Measurements from ENCODE around the gene ART4.

ART4 gene

GRCh38 chr12:14850929-14851663 lies 7.8 kb upstream of the ART4 start:
- no peak for DNase-seq (ENCODE audit: low read depth)

- DNase-seq (ENCODE audit: low read depth): no peak
Observed at GRCh38 chr12:14849661-14850060, 6.3 kb upstream of the ART4 start.

GRCh38 chr12:14846876-14847580 lies 3.7 kb upstream of the ART4 start:
- DNase-seq (ENCODE audit: low read depth): no peak

- no peak for DNase-seq (ENCODE audit: low read depth)
Observed at GRCh38 chr12:14846042-14846587, 2.8 kb upstream of the ART4 start.

- no peak for DNase-seq (ENCODE audit: low read depth)
Observed at GRCh38 chr12:14845350-14845750, 2.0 kb upstream of the ART4 start.

GRCh38 chr12:14844401-14844800 lies 1.1 kb upstream of the ART4 start:
- no peak for DNase-seq (ENCODE audit: low read depth)

- no peak for DNase-seq (ENCODE audit: low read depth)
Observed at GRCh38 chr12:14842315-14842714, 1.0 kb downstream of the ART4 start.

GRCh38 chr12:14841761-14842160 lies 1.6 kb downstream of the ART4 start:
- DNase-seq (ENCODE audit: low read depth): no peak

GRCh38 chr12:14840616-14841015 lies 2.7 kb downstream of the ART4 start:
- DNase-seq (ENCODE audit: low read depth): no peak

- DNase-seq (ENCODE audit: low read depth): no peak
Observed at GRCh38 chr12:14839262-14839661, 4.1 kb downstream of the ART4 start.

- no peak for DNase-seq (ENCODE audit: low read depth)
Observed at GRCh38 chr12:14836336-14837210, 6.8 kb downstream of the ART4 start.

- no peak for DNase-seq (ENCODE audit: low read depth)
Observed at GRCh38 chr12:14834509-14834908, 8.8 kb downstream of the ART4 start.

GRCh38 chr12:14833952-14834351 lies 9.4 kb downstream of the ART4 start:
- no peak for DNase-seq (ENCODE audit: low read depth)

GRCh38 chr12:14833336-14833735 lies 10.0 kb downstream of the ART4 start:
- DNase-seq (ENCODE audit: low read depth): no peak

GRCh38 chr12:14828892-14829291 lies 14.4 kb downstream of the ART4 start:
- DNase-seq (ENCODE audit: low read depth): no peak

- DNase-seq (ENCODE audit: low read depth): no peak
Observed at GRCh38 chr12:14827043-14827442, 16.3 kb downstream of the ART4 start.

GRCh38 chr12:14826491-14826890 lies 16.8 kb downstream of the ART4 start:
- no peak for DNase-seq (ENCODE audit: low read depth)

GRCh38 chr12:14825256-14825655 lies 18.1 kb downstream of the ART4 start:
- DNase-seq (ENCODE audit: low read depth): no peak

GRCh38 chr12:14824012-14824634 lies 19.2 kb downstream of the ART4 start:
- no peak for DNase-seq (ENCODE audit: low read depth)

- DNase-seq (ENCODE audit: low read depth): no peak
Observed at GRCh38 chr12:14814014-14814413, 29.3 kb downstream of the ART4 start, which contains the start of gene SMCO3. SMCO3 (minus strand) TSS chr12:14814182; CDS start chr12:14806680, 7,502 bp downstream.

- no peak for DNase-seq (ENCODE audit: low read depth)
Observed at GRCh38 chr12:14811486-14811885, 31.8 kb downstream of the ART4 start.

- no peak for DNase-seq (ENCODE audit: low read depth)
Observed at GRCh38 chr12:14810953-14811483, 32.3 kb downstream of the ART4 start.

Data from stimulated activated CD8-positive, alpha-beta memory T cell treated with anti-CD3 and anti-CD28 coated beads, Interleukin-12 subunit alpha, Interleukin-12 subunit beta, amount 100 ng/mL, for 4 hours (primary cell).